IMR-90 (cell line): ENCODE measurements around the gene HCRTR2. TPM values are rescaled to one million over a fixed set of nuclear protein-coding genes. Genes with fewer than 3 reads are reported as not detected.

Experiments
- ATAC-seq: fragments of 200-7000 bp; cut with Tn5 transposase; 2 replicates; pipeline ENCODE4 v1.9.1; 2020; ENCODE audit warnings: low read depth, mild to moderate bottlenecking, moderate library complexity
- BruUV-seq: library from RNA; stranded (reverse); fragments of 400-500 nt; replicated peaks from 2 replicates; lab custom pipeline; 2021; lab: Mats Ljungman, UMichigan
- CTCF ChIA-PET: fragments of 300-600 bp; formaldehyde crosslinking; extraction: SDS; loops from one replicate; lab custom pipeline; 2021; ENCODE audit warnings: antibody characterized with exemption; lab: Yijun Ruan, JAX
- POLR2A ChIA-PET: fragments of 300-600 bp; sonication (Branson Sonifier 250); formaldehyde crosslinking; loops from one replicate; lab custom pipeline; 2022; ENCODE audit warnings: antibody characterized with exemption; ENCODE audit not compliant: unreplicated experiment; lab: Charles Lee
- DNase-seq: peaks from one replicate; pipeline ENCODE4 v3.0.0; 2013
- H2AFZ ChIP-seq: replicated peaks from 2 replicates; pipeline ENCODE3; 2013; ENCODE audit warnings: low read length, mild to moderate bottlenecking; ENCODE audit not compliant: poor library complexity
- H2AK5ac ChIP-seq: 2 replicates; pipeline ENCODE4 v1.6.1; 2013; ENCODE audit warnings: low read depth, low read length, inconsistent platforms
- H2AK9ac ChIP-seq: replicated peaks from 2 replicates; pipeline ENCODE3; 2013; ENCODE audit warnings: mild to moderate bottlenecking, low read depth, low read length, moderate library complexity; ENCODE audit not compliant: poor library complexity
- H2BK120ac ChIP-seq: 2 replicates; pipeline ENCODE4 v1.6.1; 2013; ENCODE audit warnings: low read depth, low read length, inconsistent platforms
- H2BK15ac ChIP-seq: 3 replicates; pipeline ENCODE4 v1.6.1; 2013; ENCODE audit warnings: low read depth, low read length, inconsistent platforms
- H2BK20ac ChIP-seq: 2 replicates; pipeline ENCODE4 v1.6.1; 2013; ENCODE audit warnings: low read depth, mild to moderate bottlenecking, inconsistent platforms, low read length, moderate library complexity
- H2BK5ac ChIP-seq: 2 replicates; pipeline ENCODE4 v1.6.1; 2013; ENCODE audit warnings: mild to moderate bottlenecking, low read depth, low read length, inconsistent platforms; ENCODE audit not compliant: poor library complexity, severe bottlenecking
- H3K14ac ChIP-seq: replicated peaks from 2 replicates; pipeline ENCODE4 v1.6.1; 2013; ENCODE audit warnings: low read depth, low read length, inconsistent platforms
- H3K18ac ChIP-seq: 2 replicates; pipeline ENCODE4 v1.6.1; 2013; ENCODE audit warnings: low read depth, low read length, control low read depth
- H3K23ac ChIP-seq: 2 replicates; pipeline ENCODE4 v1.6.1; 2013; ENCODE audit warnings: low read depth, low read length, inconsistent platforms
- H3K27ac ChIP-seq: 2 replicates; pipeline ENCODE4 v1.5.1; 2013; ENCODE audit warnings: mild to moderate bottlenecking, control low read depth, low read length; ENCODE audit not compliant: insufficient read depth
- H3K27me3 ChIP-seq: 2 replicates; pipeline ENCODE4 v1.6.1; 2013; ENCODE audit warnings: low read length; ENCODE audit not compliant: control insufficient read depth, insufficient read depth
- H3K36me3 ChIP-seq: 2 replicates; pipeline ENCODE4 v1.6.1; 2013; ENCODE audit warnings: low read length, mixed read lengths; ENCODE audit not compliant: control insufficient read depth, insufficient read depth
- H3K4ac ChIP-seq: 2 replicates; pipeline ENCODE4 v1.6.1; 2013; ENCODE audit warnings: low read depth, low read length, inconsistent platforms
- H3K4me1 ChIP-seq: 2 replicates; pipeline ENCODE4 v1.6.1; 2013; ENCODE audit warnings: low read length, mixed read lengths; ENCODE audit not compliant: control insufficient read depth, insufficient read depth
- H3K4me2 ChIP-seq: 2 replicates; pipeline ENCODE4 v1.6.1; 2013; ENCODE audit warnings: low read depth, mild to moderate bottlenecking, control low read depth, low read length, moderate library complexity
- H3K4me3 ChIP-seq: 2 replicates; pipeline ENCODE4 v1.5.1; 2013; ENCODE audit warnings: low read depth, mild to moderate bottlenecking, control low read depth, low read length, moderate library complexity; ENCODE audit not compliant: insufficient read depth
- H3K56ac ChIP-seq: 2 replicates; pipeline ENCODE4 v1.6.1; 2013; ENCODE audit warnings: low read length, inconsistent platforms; ENCODE audit not compliant: insufficient read depth; ENCODE audit errors: extremely low read depth
- H3K79me1 ChIP-seq, 2 experiments: 2 replicates each; pipeline ENCODE4 v1.6.1; 2013; ENCODE audit warnings: low read length in 2 of 2, inconsistent platforms in 1 of 2, low read depth in 1 of 2
- H3K9ac ChIP-seq: 2 replicates; pipeline ENCODE4 v1.6.1; 2013; ENCODE audit warnings: low read depth, low read length, control low read depth
- H3K9me1 ChIP-seq: 2 replicates; pipeline ENCODE4 v1.6.1; 2013; ENCODE audit warnings: low read length, inconsistent platforms; ENCODE audit not compliant: insufficient read depth
- H3K9me3 ChIP-seq: 2 replicates; pipeline ENCODE4 v1.6.1; 2013; ENCODE audit warnings: low read length; ENCODE audit not compliant: control insufficient read depth, insufficient read depth
- H4K20me1 ChIP-seq: 2 replicates; pipeline ENCODE4 v1.6.1; 2013; ENCODE audit warnings: low read length, inconsistent platforms; ENCODE audit not compliant: insufficient read depth
- H4K5ac ChIP-seq: 2 replicates; pipeline ENCODE4 v1.6.1; 2013; ENCODE audit warnings: mild to moderate bottlenecking, low read depth, low read length, control low read depth
- H4K8ac ChIP-seq, 2 experiments: 2 replicates each; pipeline ENCODE4 v1.6.1; 2013; ENCODE audit warnings: low read depth in 2 of 2, low read length in 2 of 2, control low read depth in 1 of 2, inconsistent platforms in 1 of 2
- H4K91ac ChIP-seq: 2 replicates; pipeline ENCODE4 v1.6.1; 2013; ENCODE audit warnings: low read depth, low read length, inconsistent platforms; ENCODE audit not compliant: insufficient read depth
- BHLHE40 ChIP-seq: fragments of 150-350 bp; IDR thresholded peaks from 2 replicates; pipeline ENCODE4 v1.6.1; 2016; ENCODE audit warnings: mild to moderate bottlenecking, low read depth, low read length
- CEBPB ChIP-seq: IDR thresholded peaks from 2 replicates; pipeline ENCODE4 v1.6.1; 2012; ENCODE audit warnings: low read depth, low read length, improper control_type of control experiment
- CHD1 ChIP-seq: IDR thresholded peaks from 2 replicates; pipeline ENCODE4 v1.6.1; 2012; ENCODE audit warnings: low read depth, low read length, improper control_type of control experiment
- CTCF ChIP-seq: conservative IDR thresholded peaks from 2 replicates; pipeline ENCODE4 v1.5.1; 2012; ENCODE audit warnings: mild to moderate bottlenecking, low read depth, low read length, improper control_type of control experiment
- FOS ChIP-seq: fragments of 150-350 bp; IDR thresholded peaks from 2 replicates; pipeline ENCODE4 v1.6.1; 2016; ENCODE audit warnings: low read depth, low read length
- MAFK ChIP-seq: IDR thresholded peaks from 2 replicates; pipeline ENCODE4 v1.6.1; 2012; ENCODE audit warnings: low read depth, low read length, improper control_type of control experiment
- MAZ ChIP-seq: IDR thresholded peaks from 2 replicates; pipeline ENCODE4 v1.6.1; 2012; ENCODE audit warnings: low read depth, mild to moderate bottlenecking, low read length, improper control_type of control experiment, moderate library complexity, borderline replicate concordance
- MXI1 ChIP-seq: IDR thresholded peaks from 2 replicates; pipeline ENCODE4 v1.6.1; 2012; ENCODE audit warnings: low read depth, mild to moderate bottlenecking, low read length, moderate library complexity, borderline replicate concordance
- NFE2L2 ChIP-seq: fragments of 150-350 bp; IDR thresholded peaks from 2 replicates; pipeline ENCODE4 v1.6.1; 2016; ENCODE audit warnings: low read depth, mild to moderate bottlenecking, low read length
- POLR2A ChIP-seq: IDR thresholded peaks from 2 replicates; pipeline ENCODE4 v1.6.1; 2012; ENCODE audit warnings: mild to moderate bottlenecking, low read depth, low read length
- RAD21 ChIP-seq: IDR thresholded peaks from 2 replicates; pipeline ENCODE4 v1.6.1; 2012; ENCODE audit warnings: low read length, improper control_type of control experiment
- RCOR1 ChIP-seq: IDR thresholded peaks from 2 replicates; pipeline ENCODE4 v1.6.1; 2012; ENCODE audit warnings: mild to moderate bottlenecking, low read length, improper control_type of control experiment; ENCODE audit not compliant: insufficient replicate concordance
- RFX5 ChIP-seq: IDR thresholded peaks from 2 replicates; pipeline ENCODE4 v1.8.0; 2012; ENCODE audit warnings: low read depth, mild to moderate bottlenecking, low read length, moderate library complexity
- SMC3 ChIP-seq: fragments of 150-350 bp; IDR thresholded peaks from 2 replicates; pipeline ENCODE4 v1.6.1; 2016; ENCODE audit warnings: low read depth, mild to moderate bottlenecking, antibody characterized with exemption, low read length, moderate library complexity
- USF2 ChIP-seq: fragments of 150-350 bp; IDR thresholded peaks from 2 replicates; pipeline ENCODE4 v1.6.1; 2017; ENCODE audit warnings: mild to moderate bottlenecking, antibody characterized with exemption, low read length, low read depth
- WGBS, 2 experiments: methylation state at CpG; one replicate each; pipeline versions ENCODE4 v1.1.5 to v1.1.7; 2013; ENCODE audit warnings: missing lambda C conversion rate in 2 of 2; ENCODE audit not compliant: insufficient read length in 1 of 2; ENCODE audit errors: extremely low coverage in 2 of 2; 5-methylcytosine and 5-hydroxymethylcytosine counted together
- dilution Hi-C: fragments of 300-500 bp; cut with HindIII; formaldehyde crosslinking; loops from one replicate; pipeline ENCODE4 v1.14.3; 2018; ENCODE audit warnings: low sequenced_read_pairs; ENCODE audit not compliant: unreplicated experiment
- in situ Hi-C: fragments of 300-500 bp; cut with MboI; formaldehyde crosslinking; loops from 3 replicates; pipeline ENCODE4 v1.14.3; 2019; ENCODE audit warnings: low sequenced_read_pairs, inconsistent platforms, mixed read lengths
- intact Hi-C: fragments of 100-400 bp; cut with micrococcal nuclease; formaldehyde crosslinking; loops from 2 replicates; pipeline ENCODE4 v1.10.0; 2022
- polyA plus RNA-seq, 3 experiments: library from polyadenylated mRNA; depleted of rRNA; stranded (reverse); fragments of >200 nt; gene quantifications; 2 replicates each; pipeline ENCODE4 v1.2.3, GENCODE V29; 2012; ENCODE audit warnings: low replicate concordance in 1 of 3
- total RNA-seq: library from RNA; depleted of rRNA; stranded (reverse); fragments of >200 nt; gene quantifications from 2 replicates; pipeline ENCODE4 v1.2.3, GENCODE V29; 2012
- TF ChIP-seq, protein P1 (sequence below): fragments of 150-350 bp; IDR thresholded peaks from 2 replicates; pipeline ENCODE4 v1.6.1; 2016; ENCODE audit warnings: low read depth, mild to moderate bottlenecking, low read length, moderate library complexity, borderline replicate concordance

The HCRTR2 gene
- total and polyA plus RNA-seq, 2 of the 4 experiments (the other 2 are of a cell fraction): not detected

DNA sequence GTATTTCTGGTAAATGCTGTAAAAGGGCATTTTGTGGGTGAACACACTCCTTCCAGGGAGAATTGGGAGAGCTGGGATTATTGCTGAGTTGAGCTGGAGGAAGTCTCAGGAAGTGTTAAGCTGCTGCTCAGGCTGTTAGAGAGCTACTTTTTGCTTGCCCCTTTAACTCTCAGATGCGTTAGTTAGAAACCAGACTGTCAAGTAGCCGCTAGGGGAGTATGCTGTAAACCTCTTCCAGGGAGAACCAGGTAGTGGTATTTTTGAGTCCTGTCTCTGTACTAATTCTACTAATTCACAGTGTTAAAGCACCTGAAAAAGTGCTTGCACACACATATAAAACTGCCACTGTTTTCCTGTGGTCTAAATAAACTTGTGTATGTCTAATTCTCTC lies 146.4 kb downstream of the HCRTR2 start:
- H3K27ac ChIP-seq: no peak overlapping the region
- no peak overlapping the region for H2BK120ac ChIP-seq
- no peak overlapping the region for H4K91ac ChIP-seq
- no peak overlapping the region for H4K8ac ChIP-seq
- no TSS peak for BruUV-seq
- H3K4me2 ChIP-seq: no peak overlapping the region
- no peak overlapping the region for H3K9ac ChIP-seq
- H2AK9ac ChIP-seq: no peak overlapping the region
- H3K4me1 ChIP-seq: no peaks in the 10 kb centered on the region
- no peak overlapping the region for H3K14ac ChIP-seq
- no peak overlapping the region for H2BK20ac ChIP-seq
- no peaks in the 10 kb centered on the region for H3K27me3 ChIP-seq
- H2AFZ ChIP-seq: no peak overlapping the region
- no peak for ATAC-seq
- no peak overlapping the region for H2AK5ac ChIP-seq
- in situ Hi-C loops: no loop called here
- ChIA-PET CTCF (no interaction called here), POLR2A (interaction anchor here (0.6 kb wide), 1 partner anchor 315 kb away, joined by 3 read pairs; no protein-coding TSS in a partner anchor)
- H3K79me1 ChIP-seq: no peaks in the 10 kb centered on the region
- dilution Hi-C loops: no loop called here
- no peaks in the 10 kb centered on the region for H3K36me3 ChIP-seq
- TF ChIP-seq CHD1 (no peak), MAFK (no peak), RAD21 (no peak), CEBPB (no peak), FOS (no peak), SMC3 (no peak), RFX5 (no peak), MXI1 (no peak), USF2 (no peak), CTCF (no peak), BHLHE40 (no peak), RCOR1 (no peak), POLR2A (no peak), NFE2L2 (no peak), MAZ (no peak)
- TF ChIP-seq, protein P1, sequence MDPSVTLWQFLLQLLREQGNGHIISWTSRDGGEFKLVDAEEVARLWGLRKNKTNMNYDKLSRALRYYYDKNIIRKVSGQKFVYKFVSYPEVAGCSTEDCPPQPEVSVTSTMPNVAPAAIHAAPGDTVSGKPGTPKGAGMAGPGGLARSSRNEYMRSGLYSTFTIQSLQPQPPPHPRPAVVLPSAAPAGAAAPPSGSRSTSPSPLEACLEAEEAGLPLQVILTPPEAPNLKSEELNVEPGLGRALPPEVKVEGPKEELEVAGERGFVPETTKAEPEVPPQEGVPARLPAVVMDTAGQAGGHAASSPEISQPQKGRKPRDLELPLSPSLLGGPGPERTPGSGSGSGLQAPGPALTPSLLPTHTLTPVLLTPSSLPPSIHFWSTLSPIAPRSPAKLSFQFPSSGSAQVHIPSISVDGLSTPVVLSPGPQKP: no peak
- H3K23ac ChIP-seq: no peak overlapping the region
- no peaks in the 10 kb centered on the region for H3K9me3 ChIP-seq
- intact Hi-C loops: no loop called here
- no peak overlapping the region for H3K56ac ChIP-seq
- H3K4me3 ChIP-seq: no peak overlapping the region
- no peaks in the 10 kb centered on the region for H4K20me1 ChIP-seq
- H4K5ac ChIP-seq: no peak overlapping the region
- no peak overlapping the region for H2BK5ac ChIP-seq
- no peak overlapping the region for H3K4ac ChIP-seq
- H2BK15ac ChIP-seq: no peak overlapping the region
- no peak overlapping the region for H3K18ac ChIP-seq
- WGBS, 2 experiments: no CpG with 5 or more reads among the region's 2 CpGs
- no peak for DNase-seq
- no peaks in the 10 kb centered on the region for H3K9me1 ChIP-seq
